Measurements from ENCODE around the gene SBF2. TPM values are rescaled to one million over a fixed set of nuclear protein-coding genes. Genes with fewer than 3 reads are reported as not detected.

The SBF2 gene
- total RNA-seq, 2 experiments from 2014 or later: 14.2 to 15.2 TPM

- ATAC-seq (ENCODE audit: poor library complexity): no peak
- Histone ChIP-seq H3K4me1 (ENCODE audit: insufficient read depth, low read length) (no peaks in the 10 kb centered on the region), H3K36me3 (ENCODE audit: insufficient read depth, low read length) (no peaks in the 10 kb centered on the region), H3K27ac (ENCODE audit: low read depth in 1 of 2, low read length in 2 of 2) (no peak overlapping the region), H3K9me3 (ENCODE audit: control insufficient read depth in 1 of 2, insufficient read depth in 1 of 2, low read length in 2 of 2) (no peaks in the 10 kb centered on the region), H3K4me3 (ENCODE audit: low read length) (no peak overlapping the region), H3K27me3 (ENCODE audit: control insufficient read depth in 1 of 2, insufficient read depth in 2 of 2, low read length in 2 of 2) (no peaks in the 10 kb centered on the region)
- H3K27ac Mint-ChIP-seq: no peak overlapping the region
- no peak for TF ChIP-seq CTCF (IDR thresholded peaks at IDR 0.05)
- H3K9me3 Mint-ChIP-seq: no peaks in the 10 kb centered on the region
- no peaks in the 10 kb centered on the region for H3K36me3 Mint-ChIP-seq (ENCODE audit: low read depth)
- intact Hi-C loops (cut with DNase I, micrococcal nuclease): no loop called here
- POLR2A ChIA-PET: no interaction called here
- CTCF ChIA-PET: no interaction called here
- no peak overlapping the region for H3K4me3 Mint-ChIP-seq
- no peaks in the 10 kb centered on the region for H3K27me3 Mint-ChIP-seq
- no peaks in the 10 kb centered on the region for H3K4me1 Mint-ChIP-seq (ENCODE audit: low read depth)
- DNase-seq: no peak
These were observed 470.6 kb downstream of the SBF2 start for GRCh38 chr11:9823439-9823838.

DNA sequence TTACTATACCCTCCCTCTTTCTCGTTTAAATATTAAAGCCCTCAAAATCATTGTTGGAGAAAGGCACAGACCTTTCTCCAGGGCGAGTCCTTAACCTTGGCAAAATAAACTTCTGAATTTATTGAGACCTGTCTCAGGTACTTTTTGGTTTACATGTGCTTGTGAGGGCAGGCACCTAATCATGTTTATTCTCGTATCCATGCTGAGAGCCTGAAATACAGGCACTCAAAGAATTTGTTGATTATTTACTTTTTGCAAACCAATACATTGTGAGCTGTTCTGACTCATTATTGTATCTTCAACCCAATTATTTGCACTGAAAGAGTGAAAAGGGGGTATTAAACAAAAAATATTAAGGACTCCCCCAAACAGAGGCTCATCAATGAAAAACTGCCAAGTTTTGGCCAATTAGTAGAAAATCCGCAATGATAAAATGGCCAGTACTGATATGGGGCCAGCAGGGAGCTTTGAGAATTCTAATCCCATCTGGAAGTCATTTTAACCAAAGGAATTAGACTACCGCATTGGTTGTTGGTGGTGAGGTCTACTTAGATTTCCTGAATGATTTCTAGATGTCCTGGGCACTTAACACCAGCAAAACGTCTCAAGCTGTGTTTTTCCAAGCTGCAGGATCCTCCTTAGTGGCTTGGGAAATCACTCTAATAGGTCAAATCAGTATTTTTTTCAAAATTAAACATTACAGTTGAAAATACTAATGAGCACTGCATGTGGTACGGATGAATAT, 472.8 kb downstream of the SBF2 start:
- Histone ChIP-seq H3K4me3 (ENCODE audit: low read length) (no peak overlapping the region), H3K36me3 (ENCODE audit: insufficient read depth, low read length) (no peaks in the 10 kb centered on the region), H3K9me3 (ENCODE audit: control insufficient read depth in 1 of 2, insufficient read depth in 1 of 2, low read length in 2 of 2) (no peaks in the 10 kb centered on the region), H3K27ac (ENCODE audit: low read depth in 1 of 2, low read length in 2 of 2) (no peak overlapping the region), H3K27me3 (ENCODE audit: control insufficient read depth in 1 of 2, insufficient read depth in 2 of 2, low read length in 2 of 2) (no peaks in the 10 kb centered on the region), H3K4me1 (ENCODE audit: insufficient read depth, low read length) (no peaks in the 10 kb centered on the region)
- H3K27me3 Mint-ChIP-seq: no peaks in the 10 kb centered on the region
- no peaks in the 10 kb centered on the region for H3K4me1 Mint-ChIP-seq (ENCODE audit: low read depth)
- no peak overlapping the region for H3K4me3 Mint-ChIP-seq
- no peak overlapping the region for H3K27ac Mint-ChIP-seq
- TF ChIP-seq CTCF (IDR thresholded peaks at IDR 0.05): no peak
- intact Hi-C loops (cut with DNase I, micrococcal nuclease): no loop called here
- ChIA-PET POLR2A (no interaction called here), CTCF (no interaction called here)
- ATAC-seq (ENCODE audit: poor library complexity) (no peak), DNase-seq (no peak)
- H3K36me3 Mint-ChIP-seq (ENCODE audit: low read depth): peaks cover 1% of the 10 kb centered on the region
- no peaks in the 10 kb centered on the region for H3K9me3 Mint-ChIP-seq

- ChIA-PET CTCF (no interaction called here), POLR2A (interaction anchor here (0.6 kb wide), 1 partner anchor 704 kb away, joined by 3 read pairs; no protein-coding TSS in a partner anchor)
- ATAC-seq (ENCODE audit: poor library complexity) (no peak), DNase-seq (no peak)
- Mint-ChIP-seq H3K9me3 (no peaks in the 10 kb centered on the region), H3K27me3 (no peaks in the 10 kb centered on the region), H3K4me3 (no peak overlapping the region), H3K27ac (no peak overlapping the region), H3K36me3 (ENCODE audit: low read depth) (peaks cover 9% of the 10 kb centered on the region), H3K4me1 (ENCODE audit: low read depth) (no peaks in the 10 kb centered on the region)
- Histone ChIP-seq H3K4me3 (ENCODE audit: low read length) (no peak overlapping the region), H3K27me3 (ENCODE audit: control insufficient read depth in 1 of 2, insufficient read depth in 2 of 2, low read length in 2 of 2) (no peaks in the 10 kb centered on the region), H3K9me3 (ENCODE audit: control insufficient read depth in 1 of 2, insufficient read depth in 1 of 2, low read length in 2 of 2) (no peaks in the 10 kb centered on the region), H3K4me1 (ENCODE audit: insufficient read depth, low read length) (no peaks in the 10 kb centered on the region), H3K27ac (ENCODE audit: low read depth in 1 of 2, low read length in 2 of 2) (no peak overlapping the region), H3K36me3 (ENCODE audit: insufficient read depth, low read length) (no peaks in the 10 kb centered on the region)
- TF ChIP-seq CTCF (IDR thresholded peaks at IDR 0.05): no peak
- intact Hi-C loops (cut with DNase I, micrococcal nuclease): no loop called here
These were observed 473.8 kb downstream of the SBF2 start for GRCh38 chr11:9820260-9820659.
